SK-N-MC (cell line): Measurements from ENCODE around the gene MYD88.

ENCODE experiments used
- EZH2 ChIP-seq: fragments of 200-600 bp; sonication (generic); IDR thresholded peaks from one replicate; pipeline ENCODE4 v1.6.1; 2017; ENCODE audit warnings: antibody characterized with exemption
- FOXP2 ChIP-seq: optimal IDR thresholded peaks from 2 replicates; pipeline ENCODE3; 2011; ENCODE audit warnings: mild to moderate bottlenecking, moderate library complexity; ENCODE audit not compliant: insufficient read depth; ENCODE audit errors: extremely low read length, control extremely low read depth
- POLR2AphosphoS5 ChIP-seq: IDR thresholded peaks from 2 replicates; pipeline ENCODE4 v1.6.1; 2012; ENCODE audit warnings: mild to moderate bottlenecking, low read depth, low read length, borderline replicate concordance

DNA sequence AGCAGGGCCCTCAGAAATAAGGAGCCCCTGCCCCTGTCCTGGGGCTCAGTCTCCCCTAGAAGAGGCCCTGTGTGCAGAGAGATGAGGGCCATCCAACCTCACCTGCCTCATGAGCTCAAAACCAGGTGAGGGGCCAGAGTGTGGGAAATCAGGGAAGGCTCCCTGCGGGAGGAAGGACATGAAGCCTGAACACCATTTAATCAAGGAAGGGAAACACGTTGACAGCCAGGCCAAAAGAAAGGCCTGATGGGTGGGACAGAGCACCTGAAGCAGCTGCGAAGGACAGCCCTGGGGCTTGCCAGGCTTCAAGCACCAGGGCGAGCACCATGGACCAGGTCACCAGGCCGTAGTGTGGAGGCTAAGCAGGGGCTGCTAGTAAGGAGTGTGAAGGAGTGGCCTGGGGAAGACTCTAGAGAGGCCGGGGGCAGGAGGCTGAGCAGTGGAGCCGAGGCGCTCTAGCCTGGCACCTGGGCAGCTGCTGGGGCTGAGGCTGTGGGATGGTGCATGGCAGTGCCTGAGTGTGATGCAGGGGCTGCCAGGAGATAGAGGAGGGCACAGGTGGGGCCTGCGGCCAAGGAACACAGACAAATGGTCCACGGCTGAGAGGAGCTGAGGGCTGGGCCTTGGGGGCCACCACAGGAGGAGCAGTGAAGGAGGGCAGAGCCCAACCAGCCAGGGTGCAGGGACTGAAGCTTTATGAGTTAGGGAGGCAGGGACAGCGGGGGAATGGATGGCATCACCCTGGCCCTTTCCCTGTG is 17.6 kb upstream of the MYD88 start:
- TF ChIP-seq EZH2 (no peak), POLR2AphosphoS5 (0 out of 2 replicates have a peak, but pooled peaks have one; percentile 14), FOXP2 (no peak)
